HUES64 (cell line): ENCODE measurements around the gene PLCD1.
"Not testable (repeated sequence)": the region's sequence is repeated elsewhere in the genome, so short reads cannot be mapped to it uniquely, and the experiment has no call there.

ENCODE experiments used
- H3K27ac ChIP-seq: 2 replicates; pipeline ENCODE4 v1.7.0; 2013; ENCODE audit warnings: low read depth, low read length, inconsistent platforms
- H3K27me3 ChIP-seq: 2 replicates; pipeline ENCODE4 v1.6.1; 2013; ENCODE audit warnings: mild to moderate bottlenecking, low read length; ENCODE audit not compliant: insufficient read depth
- H3K36me3 ChIP-seq: 2 replicates; pipeline ENCODE4 v1.6.1; 2013; ENCODE audit warnings: mild to moderate bottlenecking, low read length; ENCODE audit not compliant: insufficient read depth
- H3K4me1 ChIP-seq: 2 replicates; pipeline ENCODE4 v1.6.1; 2013; ENCODE audit warnings: mild to moderate bottlenecking, low read length, moderate library complexity; ENCODE audit not compliant: insufficient read depth
- H3K4me3 ChIP-seq: 2 replicates; pipeline ENCODE4 v1.5.1; 2013; ENCODE audit warnings: mild to moderate bottlenecking, low read length, moderate library complexity
- H3K9ac ChIP-seq: 2 replicates; pipeline ENCODE4 v1.6.1; 2013; ENCODE audit warnings: mild to moderate bottlenecking, low read depth, low read length
- H3K9me3 ChIP-seq: 2 replicates; pipeline ENCODE4 v1.6.1; 2013; ENCODE audit warnings: low read depth, low read length; ENCODE audit not compliant: insufficient read depth
- WGBS: fragments of 150-250, 120-280 bp; methylation state at CpG from one replicate; pipeline ENCODE4 v1.1.7; 2013; ENCODE audit warnings: missing lambda C conversion rate; 5-methylcytosine and 5-hydroxymethylcytosine counted together

PLCD1 gene

DNA sequence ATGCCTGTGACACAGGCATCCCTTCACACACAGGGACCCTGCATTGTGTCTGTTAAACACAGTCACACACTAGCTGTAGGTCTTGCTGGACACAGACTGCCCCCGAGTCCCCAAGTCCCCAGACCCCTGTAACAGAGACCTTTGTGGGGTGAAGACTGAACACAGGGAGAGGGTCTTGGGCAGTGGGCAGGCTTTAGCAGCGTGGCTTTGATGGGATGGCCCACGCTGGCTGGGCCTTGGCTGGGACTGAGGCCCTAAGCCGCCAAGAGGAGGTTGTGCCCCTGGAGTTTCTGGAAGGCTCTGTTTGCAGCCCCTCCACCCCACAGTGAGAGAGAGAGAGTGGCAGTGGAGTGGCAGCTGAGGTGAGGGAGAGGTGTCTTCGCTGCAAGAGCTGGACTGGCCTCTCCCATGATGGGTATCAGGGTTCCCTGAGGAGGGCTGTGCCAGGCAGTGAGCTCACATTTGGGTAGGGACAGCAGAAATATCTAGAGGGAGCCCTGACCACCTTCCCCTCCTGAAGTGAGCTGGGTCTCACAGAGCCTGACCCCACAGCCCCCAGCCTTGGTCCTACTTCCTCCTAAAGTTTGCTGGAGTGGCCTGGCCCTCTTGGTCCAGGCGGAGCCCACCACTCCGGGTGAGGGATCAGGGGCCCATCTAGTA lies 39.5 kb downstream of the PLCD1 start:
- Histone ChIP-seq H3K9me3 (no peaks in the 10 kb centered on the region), H3K4me1 (0 out of 2 replicates have a peak, but pooled peaks cover 9% of the 10 kb centered on the region), H3K9ac (no peak overlapping the region), H3K27ac (no peak overlapping the region), H3K36me3 (no peaks in the 10 kb centered on the region), H3K4me3 (no peak overlapping the region), H3K27me3 (no peaks in the 10 kb centered on the region)
- 94% methylated on average over 7 of the region's 7 CpGs for WGBS

DNA sequence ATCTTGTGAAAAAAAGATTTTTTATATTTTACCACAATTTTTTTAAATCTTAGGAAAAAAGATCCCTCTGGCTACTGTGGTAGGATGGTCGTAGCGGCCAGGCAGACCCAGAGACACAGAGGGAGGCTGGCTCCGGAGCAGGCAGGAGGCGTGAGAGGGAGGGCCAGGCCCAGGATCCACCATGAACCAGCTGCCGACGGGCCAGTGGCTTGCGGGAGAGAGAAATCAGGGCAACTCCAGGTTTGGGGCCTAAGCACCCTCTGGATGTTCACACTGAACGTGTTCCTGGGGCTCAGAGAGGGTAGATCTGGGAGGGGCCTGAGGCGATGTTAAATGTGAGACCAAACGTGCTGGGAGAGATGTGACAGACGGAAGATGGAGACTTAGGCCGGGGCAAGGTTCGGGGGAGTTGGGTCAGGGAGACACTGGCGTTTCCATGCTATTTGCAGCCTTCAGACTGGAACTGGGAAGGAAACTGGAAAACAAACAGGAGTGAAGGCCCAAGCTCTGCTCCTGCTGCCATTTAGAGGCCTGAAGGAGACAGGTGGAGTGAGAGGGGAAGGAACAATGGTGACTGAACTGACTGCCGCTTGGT lies 40.4 kb downstream of the PLCD1 start:
- Histone ChIP-seq H3K27ac (no peak overlapping the region), H3K4me3 (no peak overlapping the region), H3K4me1 (0 out of 2 replicates have a peak, but pooled peaks cover 9% of the 10 kb centered on the region), H3K9ac (no peak overlapping the region), H3K36me3 (no peaks in the 10 kb centered on the region), H3K27me3 (no peaks in the 10 kb centered on the region), H3K9me3 (no peaks in the 10 kb centered on the region)
- 87% methylated on average over 15 of the region's 15 CpGs for WGBS

- WGBS = 95% methylated on average over 10 of the region's 10 CpGs
- H3K36me3 ChIP-seq, H3K9ac ChIP-seq, H3K4me3 ChIP-seq, H3K9me3 ChIP-seq, H3K4me1 ChIP-seq, H3K27ac ChIP-seq, H3K27me3 ChIP-seq: not testable (repeated sequence)
Measured at GRCh38 chr3:37988376-37988775, 41.1 kb downstream of the PLCD1 start.

- H3K36me3 ChIP-seq = no peaks in the 10 kb centered on the region
- 87% methylated on average over 7 of the region's 7 CpGs for WGBS
Measured at GRCh38 chr3:37987751-37988179, 41.7 kb downstream of the PLCD1 start.

GRCh38 chr3:37987315-37987697 lies 42.1 kb downstream of the PLCD1 start:
- Histone ChIP-seq H3K9me3 (no peaks in the 10 kb centered on the region), H3K4me3 (no peak overlapping the region), H3K36me3 (no peaks in the 10 kb centered on the region; the same call in 1 of the 2 replicates), H3K27ac (no peak overlapping the region), H3K27me3 (no peaks in the 10 kb centered on the region), H3K9ac (no peak overlapping the region), H3K4me1 (0 out of 2 replicates have a peak, but pooled peaks cover 9% of the 10 kb centered on the region)
- 94% methylated on average over 2 of the region's 2 CpGs for WGBS

More at GRCh38 chr3:37987751-37988179, 41.7 kb downstream of the PLCD1 start:
- H3K4me3 ChIP-seq = no peak overlapping the region
- no peaks in the 10 kb centered on the region for H3K9me3 ChIP-seq
- no peak overlapping the region for H3K27ac ChIP-seq
- no peaks in the 10 kb centered on the region for H3K27me3 ChIP-seq
- H3K9ac ChIP-seq = no peak overlapping the region
- 0 out of 2 replicates have a peak, but pooled peaks cover 9% of the 10 kb centered on the region for H3K4me1 ChIP-seq

GRCh38 chr3:37986479-37987314 lies 42.7 kb downstream of the PLCD1 start:
- Histone ChIP-seq H3K9me3 (no peaks in the 10 kb centered on the region), H3K4me3 (no peak overlapping the region), H3K4me1 (0 out of 2 replicates have a peak, but pooled peaks cover 9% of the 10 kb centered on the region), H3K27ac (no peak overlapping the region), H3K27me3 (no peaks in the 10 kb centered on the region), H3K36me3 (peaks cover 3% of the 10 kb centered on the region; the same call in 1 of the 2 replicates), H3K9ac (no peak overlapping the region)
- 84% methylated on average over 12 of the region's 12 CpGs for WGBS

GRCh38 chr3:37985637-37986320 lies 43.7 kb downstream of the PLCD1 start:
- 94% methylated on average over 8 of the region's 8 CpGs for WGBS
- H3K4me1 ChIP-seq = 0 out of 2 replicates have a peak, but pooled peaks cover 4% of the 10 kb centered on the region
- peaks cover 5% of the 10 kb centered on the region for H3K36me3 ChIP-seq
- no peak overlapping the region for H3K27ac ChIP-seq
- no peak overlapping the region for H3K4me3 ChIP-seq
- no peak overlapping the region for H3K9ac ChIP-seq
- no peaks in the 10 kb centered on the region for H3K9me3 ChIP-seq
- H3K27me3 ChIP-seq = no peaks in the 10 kb centered on the region

GRCh38 chr3:37984596-37984995 lies 44.8 kb downstream of the PLCD1 start:
- Histone ChIP-seq H3K27me3 (no peaks in the 10 kb centered on the region), H3K4me3 (no peak overlapping the region), H3K27ac (no peak overlapping the region), H3K9ac (no peak overlapping the region), H3K4me1 (no peaks in the 10 kb centered on the region), H3K36me3 (peaks cover 12% of the 10 kb centered on the region), H3K9me3 (no peaks in the 10 kb centered on the region)
- WGBS = 87% methylated on average over 7 of the region's 7 CpGs

GRCh38 chr3:37984051-37984450 lies 45.4 kb downstream of the PLCD1 start:
- Histone ChIP-seq H3K27me3 (no peaks in the 10 kb centered on the region), H3K36me3 (peaks cover 12% of the 10 kb centered on the region), H3K4me1 (no peaks in the 10 kb centered on the region), H3K27ac (no peak overlapping the region), H3K9ac (no peak overlapping the region), H3K9me3 (no peaks in the 10 kb centered on the region), H3K4me3 (no peak overlapping the region)
- WGBS = 94% methylated on average over 6 of the region's 7 CpGs

GRCh38 chr3:37982331-37982730 lies 47.1 kb downstream of the PLCD1 start:
- WGBS = 100% methylated on average over 1 of the region's 1 CpG
- H3K4me3 ChIP-seq = no peak overlapping the region
- no peaks in the 10 kb centered on the region for H3K9me3 ChIP-seq
- H3K36me3 ChIP-seq = peaks cover 12% of the 10 kb centered on the region
- no peak overlapping the region for H3K9ac ChIP-seq
- H3K27ac ChIP-seq = no peak overlapping the region
- H3K4me1 ChIP-seq = no peaks in the 10 kb centered on the region
- H3K27me3 ChIP-seq = no peaks in the 10 kb centered on the region

DNA sequence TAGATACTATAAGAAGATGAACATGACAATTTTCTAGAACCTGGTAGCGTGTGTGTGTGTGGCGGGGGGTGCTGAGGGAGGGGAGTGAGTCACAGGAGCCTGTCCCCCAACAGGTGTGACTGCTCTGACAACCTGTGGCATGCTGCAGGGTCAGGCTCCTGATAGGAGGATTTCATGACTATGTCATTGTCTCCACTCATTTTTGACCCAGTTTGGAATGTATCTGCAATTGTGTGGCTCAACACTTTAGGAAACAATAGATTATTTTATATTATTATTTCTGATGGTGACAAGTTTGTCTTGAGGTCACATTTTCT lies 48.1 kb downstream of the PLCD1 start:
- whole genome bisulfite sequencing = 98% methylated on average over 2 of the region's 2 CpGs
- H3K27ac ChIP-seq = no peak overlapping the region

More for the DNA sequence above, 48.1 kb downstream of the PLCD1 start:
- Histone ChIP-seq H3K9me3 (no peaks in the 10 kb centered on the region), H3K4me1 (no peaks in the 10 kb centered on the region), H3K4me3 (no peak overlapping the region), H3K27me3 (no peaks in the 10 kb centered on the region), H3K9ac (no peak overlapping the region), H3K36me3 (peaks cover 16% of the 10 kb centered on the region)
